HG03139 (cell line): Measurements from ENCODE around the gene DSCAM.

Experiments used
- ATAC-seq: cut with Tn5 transposase; IDR thresholded peaks from one replicate; pipeline ENCODE4 v1.9.1; 2021; ENCODE audit not compliant: unreplicated experiment

DSCAM gene

DNA sequence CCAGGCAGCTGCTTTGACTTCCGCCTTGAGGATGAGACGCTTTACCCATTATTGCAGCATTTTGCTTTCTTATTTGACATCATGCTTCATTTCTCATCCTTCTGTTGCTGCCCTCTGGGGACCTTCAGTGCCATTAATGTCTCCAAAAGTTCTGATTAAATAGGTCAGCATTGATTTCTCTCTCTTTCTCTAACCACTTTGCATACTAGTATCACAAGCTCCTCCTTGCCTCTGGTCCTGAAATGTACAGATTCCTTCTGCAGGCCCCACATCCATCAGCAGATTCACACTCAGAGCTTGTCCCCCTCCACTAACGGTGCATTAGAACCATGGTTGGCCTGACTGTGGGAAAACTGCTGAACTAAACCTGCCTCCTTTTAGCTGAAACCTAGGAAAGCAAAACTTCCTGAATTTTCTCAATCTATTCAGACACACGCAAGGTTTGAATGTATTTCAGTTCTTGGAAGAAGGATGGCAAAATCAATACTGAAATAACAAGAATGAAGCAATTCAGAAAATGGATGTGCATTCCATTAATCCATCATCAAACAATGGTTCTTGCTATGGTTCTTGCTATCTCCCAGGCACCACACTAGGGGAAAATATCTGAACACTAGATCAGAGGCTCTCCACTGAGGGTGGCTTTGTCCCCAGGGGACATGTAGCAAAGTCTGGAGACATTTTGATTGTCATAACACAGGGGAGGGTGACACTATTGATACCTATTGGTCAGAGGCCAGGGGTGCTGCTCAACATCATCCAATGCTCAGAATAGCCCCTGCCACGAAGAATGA lies 825.2 kb downstream of the DSCAM start:
- no peak for ATAC-seq

- ATAC-seq = no peak
Measured at GRCh38 chr21:40020651-40021050, 826.3 kb downstream of the DSCAM start.

GRCh38 chr21:40018871-40019475 lies 828.0 kb downstream of the DSCAM start:
- no peak for ATAC-seq

DNA sequence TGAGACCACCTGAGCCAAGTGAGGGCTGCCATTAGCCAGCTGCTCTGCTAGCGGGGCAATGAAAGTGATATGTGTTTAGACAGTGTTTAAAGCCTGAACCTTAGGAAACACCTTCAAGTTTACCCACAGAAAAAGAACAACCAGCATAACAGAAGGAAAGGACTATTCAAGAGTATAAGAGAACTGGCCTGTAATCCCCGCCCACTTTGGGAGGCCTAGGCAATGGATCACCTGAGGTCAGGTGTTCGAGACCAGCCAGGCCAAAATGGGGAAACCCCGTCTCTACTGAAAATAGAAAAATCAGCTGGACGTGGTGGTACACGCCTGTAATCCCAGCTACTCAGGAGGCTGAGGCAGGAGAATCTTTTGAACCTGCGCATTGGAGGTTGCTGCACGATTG lies 830.3 kb downstream of the DSCAM start:
- no peak for ATAC-seq

DNA sequence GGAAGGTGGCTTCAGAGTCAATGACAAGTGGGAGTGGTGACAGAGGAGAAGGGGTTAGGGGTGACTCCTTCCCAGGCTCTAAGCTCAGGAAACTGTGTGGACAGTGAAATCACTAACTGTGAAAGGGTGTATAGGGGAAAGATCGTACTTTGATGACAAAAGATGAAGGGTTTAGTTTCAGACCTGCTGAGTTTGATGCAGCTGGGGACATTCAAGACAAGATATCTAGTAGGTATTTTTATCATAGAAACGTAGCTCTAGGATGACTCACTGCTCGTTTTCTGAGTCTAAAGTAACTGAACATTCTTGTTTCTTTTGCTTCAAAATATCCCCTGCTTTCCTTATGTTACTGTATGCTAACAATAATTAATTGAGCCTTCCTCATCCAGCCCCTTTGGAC lies 830.7 kb downstream of the DSCAM start:
- ATAC-seq = no peak

GRCh38 chr21:40015818-40016217 lies 831.1 kb downstream of the DSCAM start:
- no peak for ATAC-seq

DNA sequence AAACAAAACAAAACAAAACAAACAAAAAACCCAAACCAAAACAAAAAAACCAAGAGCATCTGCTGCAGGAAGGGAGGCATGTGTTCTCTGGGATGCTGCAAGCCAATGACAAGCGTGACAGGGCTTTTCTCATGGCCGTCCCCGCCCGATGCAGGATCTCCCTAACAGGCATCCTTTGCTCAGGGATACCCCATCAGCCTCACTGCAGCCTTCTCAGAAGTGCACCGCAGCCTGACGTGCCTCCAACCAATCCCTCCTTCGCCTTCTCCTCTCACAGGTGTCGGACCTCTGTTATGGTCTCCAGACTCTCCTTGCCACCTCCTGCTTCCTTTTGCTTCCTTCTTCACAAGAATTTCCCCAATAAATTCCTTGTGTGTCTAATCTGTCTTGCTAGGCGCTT lies 832.6 kb downstream of the DSCAM start:
- ATAC-seq = no peak

DNA sequence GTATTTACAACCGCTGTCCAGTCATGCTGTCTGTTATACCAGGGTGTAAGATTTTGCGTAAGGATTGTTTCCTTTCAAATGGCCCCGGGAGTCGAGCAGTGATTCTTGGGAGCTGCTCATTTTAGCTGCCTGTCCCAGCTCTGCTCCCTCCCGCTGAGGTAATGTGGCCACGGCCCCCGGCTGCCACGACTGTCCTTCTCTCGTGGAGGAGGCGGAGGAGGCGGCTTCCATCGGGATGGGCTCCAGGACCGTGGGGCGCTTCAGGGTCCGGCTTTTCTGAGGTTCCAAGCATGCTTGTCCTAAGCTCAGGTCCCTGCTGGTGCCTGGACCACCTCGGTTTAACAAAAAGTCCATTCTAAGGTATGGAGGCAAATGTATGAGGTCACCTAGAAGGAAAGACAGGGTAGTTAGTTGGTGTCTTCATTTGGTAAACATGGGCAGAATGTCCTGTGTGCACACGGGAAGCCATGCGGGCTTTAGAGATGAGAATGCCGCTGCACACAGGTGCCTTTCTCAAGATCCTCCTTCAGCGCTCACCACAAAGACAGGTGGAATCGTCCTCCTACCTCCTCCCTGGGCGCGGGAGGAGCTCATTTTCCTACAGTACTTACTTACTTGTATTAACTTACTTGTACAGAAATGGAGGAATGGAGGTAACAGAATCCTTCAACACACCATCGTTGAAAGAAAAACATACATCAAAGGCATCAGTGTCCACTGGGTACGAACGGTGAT lies 833.8 kb downstream of the DSCAM start:
- ATAC-seq = no peak

DNA sequence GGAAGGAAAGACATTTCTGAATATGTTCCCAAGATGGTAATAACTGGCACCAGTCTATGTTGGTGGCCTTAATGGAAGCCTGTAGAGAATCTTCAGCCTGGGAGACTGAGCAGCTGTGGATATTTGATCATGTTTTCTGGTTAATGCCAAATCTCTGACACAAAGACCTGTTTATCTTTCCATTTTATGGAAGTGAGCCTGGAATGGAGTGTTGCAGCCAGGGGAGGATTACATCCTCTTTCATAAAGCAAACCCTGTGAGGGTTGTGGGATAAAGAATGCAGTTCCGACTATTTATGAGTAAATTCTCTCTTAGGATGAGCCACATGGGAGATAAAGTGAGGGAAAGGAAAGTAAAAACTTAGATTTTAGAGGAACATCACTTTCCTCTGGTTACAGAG lies 835.6 kb downstream of the DSCAM start:
- ATAC-seq = no peak

- no peak for ATAC-seq
Measured at GRCh38 chr21:40002978-40003377, 844.0 kb downstream of the DSCAM start.

- no peak for ATAC-seq
Measured at GRCh38 chr21:39984286-39984991, 862.5 kb downstream of the DSCAM start.

DNA sequence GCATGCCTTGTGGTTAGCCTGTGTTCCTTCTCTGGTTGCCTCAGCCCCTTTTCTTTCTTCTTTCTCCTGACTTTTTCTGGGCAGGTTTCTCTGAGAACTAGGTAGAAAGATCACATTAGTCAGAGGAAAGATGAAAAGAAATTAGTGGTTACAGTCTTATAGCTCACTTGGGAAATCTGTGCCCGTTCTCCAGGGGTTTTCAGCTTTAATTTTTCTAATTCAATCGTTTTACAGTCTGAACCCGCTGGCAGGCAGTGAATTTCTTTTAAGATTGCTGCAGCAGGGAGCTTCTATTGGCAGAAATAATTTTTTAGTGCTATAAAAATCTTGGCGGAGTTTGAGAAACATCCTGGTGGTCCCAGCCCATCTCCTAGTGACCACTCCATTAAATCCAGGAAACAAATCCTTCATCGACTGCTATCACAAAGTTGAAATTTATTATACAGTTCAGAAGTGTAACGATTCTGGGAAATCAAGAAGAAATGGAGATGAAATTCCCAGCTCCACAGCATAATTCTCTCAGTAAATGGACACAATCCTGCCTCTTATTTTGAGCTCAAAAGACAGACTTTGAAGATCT lies 866.6 kb downstream of the DSCAM start:
- no peak for ATAC-seq

GRCh38 chr21:39979321-39979720 lies 867.6 kb downstream of the DSCAM start:
- ATAC-seq = no peak

GRCh38 chr21:39976800-39977199 lies 870.2 kb downstream of the DSCAM start:
- ATAC-seq = no peak

DNA sequence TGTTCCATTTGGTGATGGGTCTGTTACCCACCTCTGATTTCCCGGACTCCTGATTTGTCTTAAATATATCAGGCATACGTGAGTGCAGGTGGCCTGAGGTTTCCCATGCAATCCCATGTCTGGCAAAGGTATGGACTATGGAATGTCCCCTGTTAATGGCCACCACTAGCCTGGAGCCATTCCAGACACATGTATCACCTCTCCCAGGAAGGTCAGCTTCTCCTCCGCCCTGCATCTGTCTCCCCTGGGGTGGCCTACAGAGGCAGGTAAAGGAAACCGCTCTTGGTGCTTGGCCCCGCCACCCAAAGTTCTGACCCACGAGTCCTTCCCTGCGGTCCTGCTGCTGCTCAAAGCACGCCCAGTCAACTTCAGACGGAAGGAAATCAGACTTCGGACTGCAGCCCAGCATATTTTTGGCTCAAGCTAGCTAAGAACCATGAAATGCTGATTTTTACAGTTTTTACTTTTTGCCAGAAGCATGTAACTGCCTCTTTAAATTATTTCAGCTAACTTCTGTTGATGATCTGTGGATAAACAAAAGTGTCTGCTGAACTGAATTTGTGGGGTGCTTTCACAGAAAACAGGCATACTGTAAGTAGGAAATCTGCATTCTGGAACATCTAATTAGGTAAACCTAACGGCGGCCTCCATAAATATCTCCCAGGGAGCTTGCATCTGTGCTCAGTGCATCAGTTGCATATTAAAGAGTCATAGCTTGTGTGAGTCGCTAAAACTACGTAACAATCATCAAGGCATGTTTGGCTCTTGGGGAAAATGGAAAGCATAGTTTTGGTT lies 873.8 kb downstream of the DSCAM start:
- ATAC-seq = no peak

GRCh38 chr21:39972471-39972870 lies 874.5 kb downstream of the DSCAM start:
- no peak for ATAC-seq

GRCh38 chr21:39971956-39972355 lies 875.0 kb downstream of the DSCAM start:
- ATAC-seq = no peak

GRCh38 chr21:39969691-39970364 lies 877.1 kb downstream of the DSCAM start:
- no peak for ATAC-seq

- ATAC-seq = no peak
Measured at GRCh38 chr21:39968010-39968409, 878.9 kb downstream of the DSCAM start.

- ATAC-seq = no peak
Measured at GRCh38 chr21:39966786-39967185, 880.2 kb downstream of the DSCAM start.
